ENCODE results near the gene UROD. TPM values are rescaled to one million over a fixed set of nuclear protein-coding genes. Genes with fewer than 3 reads are reported as not detected.
"Not testable (repeated sequence)": the region's sequence is repeated elsewhere in the genome, so short reads cannot be mapped to it uniquely, and the experiment has no call there.

UROD gene
- 100 to 1,000 TPM; 123 to 134 TPM for total RNA-seq

DNA sequence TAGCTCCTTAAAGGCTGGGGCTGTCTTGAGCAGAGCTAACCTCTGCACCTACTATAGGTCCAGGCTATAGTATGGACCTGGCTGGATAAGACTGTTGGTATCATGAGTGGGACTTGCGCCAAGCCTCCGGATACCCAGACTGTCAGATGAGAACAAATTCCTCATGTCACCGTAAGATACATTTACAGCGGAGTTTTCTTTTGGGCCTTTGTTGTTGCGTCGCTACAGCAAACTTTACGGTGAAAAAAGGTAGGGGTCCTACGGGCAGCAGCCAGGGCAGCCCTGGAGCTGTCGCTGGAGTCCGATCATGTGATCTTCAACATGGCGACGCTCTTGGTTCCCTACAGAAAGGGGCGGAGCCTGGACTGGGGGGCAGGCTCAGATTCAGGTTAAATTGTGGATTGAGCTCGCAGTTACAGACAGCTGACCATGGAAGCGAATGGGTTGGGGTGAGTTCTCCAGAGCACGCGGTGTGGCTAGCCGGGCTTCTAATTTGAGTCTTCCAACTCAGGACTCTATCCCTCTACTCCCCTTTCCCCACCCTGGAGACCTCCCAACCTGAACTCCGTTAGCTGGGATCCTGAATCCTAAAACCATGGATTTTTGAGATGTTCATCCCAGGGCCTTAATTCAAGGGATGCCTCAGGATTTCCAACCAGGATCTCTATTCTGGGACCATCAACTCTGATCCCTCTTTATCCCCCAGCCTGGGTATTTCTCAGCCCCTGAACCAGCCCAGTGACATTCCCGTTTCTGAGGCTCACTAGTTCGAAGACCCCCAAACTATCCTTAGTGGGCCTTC lies at the start of gene UROD:
TSS of gene UROD (plus strand) at position 418 of the 802 bp plus-strand sequence. CDS start at position 430, 12 bp downstream.
- Mint-ChIP-seq H3K36me3 (ENCODE audit: low read depth) (peaks cover 6% of the 10 kb centered on the region), H3K4me3 (peak within 1 kb of the TSS; percentile 74), H3K9me3 (ENCODE audit: low read depth) (no peaks in the 10 kb centered on the region), H3K27ac (peak within 1 kb of the TSS; percentile 97), H3K27me3 (no peaks in the 10 kb centered on the region), H3K4me1 (peaks cover 36% of the 10 kb centered on the region)
- ATAC-seq (peak; percentile 80), DNase-seq (peak; percentile 96)
- ChIA-PET POLR2A (interaction anchor here (0.6 to 4.7 kb wide), 15 partner anchors 9 to 572 kb away, joined by 3 to 40 read pairs (median 7); partner anchors contain the start of genes CCDC163, EIF2B3, MMACHC and MUTYH), CTCF (interaction anchor here (0.7 to 12.6 kb wide), 20 partner anchors 8 to 479 kb away, joined by 3 to 255 read pairs (median 4); partner anchors contain the start of genes BTBD19, EIF2B3, MUTYH and PLK3)
- intact Hi-C loops (cut with DNase I, micrococcal nuclease): loop anchor here (1.0 to 5.0 kb wide), 23 partner anchors 25 to 1235 kb away; partner anchors contain the start of genes EIF2B3 (in 2 of the 2), NASP (in 2 of the 2), RNU5D-1 (in 2 of the 2) and TESK2 (in 2 of the 2)

DNA sequence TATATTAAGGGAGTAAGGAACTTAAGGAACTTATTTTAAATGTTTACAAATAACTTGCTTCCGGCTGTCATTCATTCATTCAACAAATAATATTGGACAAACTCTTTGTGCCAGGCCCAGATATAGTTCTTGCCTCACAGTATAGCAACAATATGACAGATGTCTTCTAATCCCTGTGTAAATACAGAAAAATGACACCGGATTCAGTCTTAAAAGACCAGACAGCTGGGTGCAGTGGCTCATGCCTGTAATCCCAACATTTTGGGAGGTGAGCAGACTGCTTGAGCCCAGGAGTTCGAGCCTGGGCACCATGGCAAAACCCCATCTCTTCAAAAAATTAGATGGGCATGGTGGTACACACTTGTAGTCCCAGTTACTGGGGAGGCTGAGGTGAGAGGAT lies 49.3 kb upstream of the UROD start:
- intact Hi-C loops (cut with DNase I, micrococcal nuclease): no loop called here
- ChIA-PET POLR2A (no interaction called here), CTCF (no interaction called here)
- ATAC-seq: no peak
- Mint-ChIP-seq H3K9me3 (ENCODE audit: low read depth) (no peaks in the 10 kb centered on the region), H3K4me3 (no peak overlapping the region), H3K36me3 (ENCODE audit: low read depth) (peaks cover 11% of the 10 kb centered on the region), H3K4me1 (no peaks in the 10 kb centered on the region), H3K27ac (no peak overlapping the region), H3K27me3 (no peaks in the 10 kb centered on the region)
- no peak for DNase-seq

DNA sequence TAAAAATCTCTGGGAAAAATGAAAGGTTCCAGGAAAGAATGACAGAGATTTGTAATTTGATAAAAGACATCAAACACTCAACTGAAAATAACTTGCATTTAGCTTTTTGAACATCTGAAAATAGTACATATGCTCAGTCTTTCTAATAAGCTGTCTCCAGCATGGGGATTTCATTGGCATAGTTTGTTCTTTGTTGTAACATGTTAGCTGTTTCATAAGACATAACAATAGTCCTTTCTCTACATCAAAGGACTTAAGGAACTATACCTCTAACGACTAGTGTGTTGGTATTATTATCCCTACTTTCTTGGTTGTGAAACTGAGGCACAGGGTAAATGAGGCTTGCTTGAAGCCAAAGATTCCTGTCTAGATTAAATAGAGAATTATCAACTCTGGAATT lies 47.7 kb upstream of the UROD start:
- H3K4me1 Mint-ChIP-seq: no peaks in the 10 kb centered on the region
- ATAC-seq (no peak), DNase-seq (no peak)
- no peak overlapping the region for H3K4me3 Mint-ChIP-seq
- H3K36me3 Mint-ChIP-seq (ENCODE audit: low read depth): peaks cover 15% of the 10 kb centered on the region
- H3K9me3 Mint-ChIP-seq (ENCODE audit: low read depth): no peaks in the 10 kb centered on the region
- no peak overlapping the region for H3K27ac Mint-ChIP-seq
- intact Hi-C loops (cut with DNase I, micrococcal nuclease): no loop called here
- ChIA-PET CTCF (interaction anchor here (0.9 to 1.0 kb wide), 2 partner anchors 134 to 339 kb away, joined by 3 read pairs; no protein-coding TSS in a partner anchor), POLR2A (no interaction called here)
- H3K27me3 Mint-ChIP-seq: no peaks in the 10 kb centered on the region

DNA sequence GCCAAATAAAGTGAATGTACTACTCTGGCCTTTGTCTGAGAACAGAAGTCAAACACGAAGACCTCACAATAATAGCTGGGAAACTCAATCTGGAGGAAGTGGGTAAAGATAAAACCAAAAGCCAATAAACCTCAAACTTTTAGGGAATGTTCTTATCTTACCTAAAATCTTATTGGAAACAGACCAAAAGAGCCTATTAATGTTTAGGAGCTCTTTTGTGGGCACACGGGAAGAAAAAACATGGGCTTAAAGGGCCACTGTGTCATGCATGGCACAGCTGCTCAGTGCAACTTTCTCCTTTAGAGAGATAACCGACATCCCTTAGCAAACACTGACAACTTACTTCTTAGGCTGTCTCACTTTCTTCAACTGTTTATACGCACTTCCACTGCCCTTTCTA lies 41.7 kb upstream of the UROD start:
- Mint-ChIP-seq H3K27me3 (no peaks in the 10 kb centered on the region), H3K4me3 (no peak overlapping the region), H3K4me1 (peaks cover 5% of the 10 kb centered on the region), H3K9me3 (ENCODE audit: low read depth) (no peaks in the 10 kb centered on the region), H3K27ac (no peak overlapping the region), H3K36me3 (ENCODE audit: low read depth) (peaks cover 33% of the 10 kb centered on the region)
- ATAC-seq (no peak), DNase-seq (no peak)
- ChIA-PET CTCF (interaction anchor here (1.2 to 1.4 kb wide), 3 partner anchors 9 to 33 kb away, joined by 3 to 4 read pairs (median 4); no protein-coding TSS in a partner anchor), POLR2A (interaction anchor here (0.8 kb wide), 1 partner anchor 33 kb away, joined by 3 read pairs; no protein-coding TSS in a partner anchor)
- intact Hi-C loops (cut with DNase I, micrococcal nuclease): no loop called here

DNA sequence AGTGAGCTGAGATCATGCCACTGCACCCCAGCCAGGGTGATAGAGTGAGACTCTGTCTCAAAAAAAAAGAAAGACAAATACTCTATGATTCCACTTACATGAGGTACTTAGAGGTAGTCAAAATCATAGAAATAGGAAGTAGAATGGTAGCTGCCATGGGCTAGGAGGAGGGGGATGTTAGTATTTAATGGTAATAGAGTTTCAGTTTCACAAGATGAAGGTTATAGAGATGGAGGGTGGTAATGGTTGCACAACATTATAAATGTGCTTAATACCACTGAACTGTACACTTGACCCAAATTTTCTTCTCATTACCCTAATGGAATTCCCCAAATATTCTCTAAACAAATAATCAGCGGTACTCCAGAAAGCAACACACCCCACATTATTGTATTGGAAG lies 38.4 kb upstream of the UROD start:
- intact Hi-C loops (cut with DNase I, micrococcal nuclease): no loop called here
- DNase-seq (no peak), ATAC-seq (no peak)
- peaks cover 5% of the 10 kb centered on the region for H3K4me1 Mint-ChIP-seq
- no peak overlapping the region for H3K4me3 Mint-ChIP-seq
- H3K27ac Mint-ChIP-seq: no peak overlapping the region
- peaks cover 48% of the 10 kb centered on the region for H3K36me3 Mint-ChIP-seq (ENCODE audit: low read depth)
- ChIA-PET POLR2A (interaction anchor here (1.4 kb wide), 1 partner anchor 154 kb away, joined by 5 read pairs; no protein-coding TSS in a partner anchor), CTCF (interaction anchor here (0.6 to 1.3 kb wide), 2 partner anchors 17 to 261 kb away, joined by 3 to 5 read pairs; no protein-coding TSS in a partner anchor)
- H3K9me3 Mint-ChIP-seq (ENCODE audit: low read depth): no peaks in the 10 kb centered on the region
- no peaks in the 10 kb centered on the region for H3K27me3 Mint-ChIP-seq

DNA sequence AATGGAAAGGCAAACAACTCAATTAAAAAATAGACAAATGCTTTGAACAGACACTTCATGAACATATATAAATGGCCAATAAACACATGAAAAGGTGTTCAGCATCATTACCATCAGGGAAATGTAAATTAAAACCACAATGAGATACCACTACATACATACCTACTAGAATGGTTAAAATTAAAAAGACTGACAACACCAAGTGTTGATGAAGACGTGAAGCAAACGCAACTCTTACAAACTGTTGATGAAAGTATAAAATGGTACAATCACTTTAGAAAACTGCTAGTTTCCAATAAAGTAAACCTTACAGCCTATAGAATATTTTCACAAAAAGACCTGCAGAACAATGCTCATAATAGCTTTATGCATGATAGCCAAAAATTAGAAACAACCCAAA lies 35.8 kb upstream of the UROD start:
- no peak for ATAC-seq
- H3K4me3 Mint-ChIP-seq: no peak overlapping the region
- POLR2A ChIA-PET: no interaction called here
- H3K36me3 Mint-ChIP-seq (ENCODE audit: low read depth): peaks cover 50% of the 10 kb centered on the region
- no peaks in the 10 kb centered on the region for H3K27me3 Mint-ChIP-seq
- no peaks in the 10 kb centered on the region for H3K9me3 Mint-ChIP-seq (ENCODE audit: low read depth)
- DNase-seq: no peak
- intact Hi-C loops (cut with DNase I, micrococcal nuclease): no loop called here
- H3K4me1 Mint-ChIP-seq: peaks cover 2% of the 10 kb centered on the region
- peak overlapping the region; percentile 15 for H3K27ac Mint-ChIP-seq
- CTCF ChIA-PET: no interaction called here

DNA sequence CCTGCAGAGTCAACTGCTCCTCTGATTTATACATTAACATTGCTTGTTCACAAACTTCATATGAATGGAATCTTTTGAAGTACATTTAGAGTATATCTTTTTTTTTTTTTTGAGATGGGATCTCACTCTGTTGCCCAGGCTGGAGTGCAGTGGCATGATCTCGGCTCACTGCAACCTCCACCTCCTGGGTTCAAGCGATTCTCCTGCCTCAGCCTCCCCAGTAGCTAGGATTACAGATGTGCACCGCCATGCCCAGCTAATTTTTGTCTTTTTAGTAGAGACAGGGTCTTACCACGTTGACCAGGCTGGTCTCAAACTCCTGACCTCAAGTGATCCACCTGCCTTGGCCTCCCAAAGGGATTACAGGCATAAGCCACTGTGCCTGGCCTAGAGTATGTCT lies 34.7 kb upstream of the UROD start:
- H3K36me3 Mint-ChIP-seq (ENCODE audit: low read depth): peaks cover 44% of the 10 kb centered on the region
- H3K27ac Mint-ChIP-seq; intact Hi-C loops (cut with DNase I, micrococcal nuclease); H3K4me3 Mint-ChIP-seq; DNase-seq; ATAC-seq; POLR2A ChIA-PET; H3K27me3 Mint-ChIP-seq; H3K9me3 Mint-ChIP-seq (ENCODE audit: low read depth); CTCF ChIA-PET; H3K4me1 Mint-ChIP-seq: not testable (repeated sequence)

DNA sequence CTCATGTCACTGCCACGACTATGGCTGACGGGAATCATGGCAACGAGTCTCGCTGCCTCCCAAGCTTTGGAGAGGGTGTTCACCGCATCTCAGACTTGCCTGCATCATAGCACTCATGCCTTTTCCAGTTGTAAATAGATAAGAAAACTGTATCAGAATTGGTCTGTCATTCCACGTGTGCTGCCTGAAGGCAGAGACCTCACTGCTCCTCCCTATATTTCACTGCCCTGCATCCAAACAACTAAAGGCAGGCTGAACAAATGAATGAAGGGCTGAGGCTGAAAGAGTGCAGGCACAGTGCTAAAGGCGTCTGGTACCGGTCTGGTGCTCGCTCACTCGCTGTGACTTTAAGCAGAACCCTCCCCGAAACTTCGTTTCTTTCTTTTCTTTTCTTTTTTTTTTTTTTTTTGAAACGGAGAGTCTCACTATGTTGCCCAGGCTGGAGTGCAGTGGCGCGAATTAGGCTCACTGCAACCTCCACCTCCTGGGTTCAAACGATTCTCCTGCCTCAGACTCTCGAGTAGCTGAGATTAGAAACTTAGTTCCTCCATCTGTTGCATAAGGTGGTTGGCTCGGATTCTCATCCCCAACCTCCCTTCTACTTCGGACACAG lies 26.2 kb upstream of the UROD start:
- Mint-ChIP-seq H3K27ac (peak overlapping the region; percentile 87), H3K4me3 (peak overlapping the region; percentile 96), H3K27me3 (no peaks in the 10 kb centered on the region), H3K36me3 (ENCODE audit: low read depth) (peaks cover 14% of the 10 kb centered on the region), H3K9me3 (ENCODE audit: low read depth) (no peaks in the 10 kb centered on the region), H3K4me1 (peaks cover 22% of the 10 kb centered on the region)
- POLR2A ChIA-PET: interaction anchor here (0.5 to 2.7 kb wide), 14 partner anchors 26 to 536 kb away, joined by 3 to 29 read pairs (median 6); partner anchors contain the start of genes HECTD3, MUTYH, PRDX1 and RNU5D-1
- ATAC-seq (no peak), DNase-seq (no peak)
- intact Hi-C loops (cut with DNase I, micrococcal nuclease): loop anchor here (1.0 to 5.0 kb wide), 18 partner anchors 25 to 1261 kb away; partner anchors contain the start of genes ARMH1 (in 1 of the 2), CCDC163 (in 1 of the 2), HECTD3 (in 1 of the 2) and KIF2C (in 1 of the 2)
- CTCF ChIA-PET: interaction anchor here (0.5 to 1.9 kb wide), 10 partner anchors 27 to 601 kb away, joined by 3 to 8 read pairs (median 3); partner anchors contain the start of genes PLK3, RNU5D-1 and UROD

DNA sequence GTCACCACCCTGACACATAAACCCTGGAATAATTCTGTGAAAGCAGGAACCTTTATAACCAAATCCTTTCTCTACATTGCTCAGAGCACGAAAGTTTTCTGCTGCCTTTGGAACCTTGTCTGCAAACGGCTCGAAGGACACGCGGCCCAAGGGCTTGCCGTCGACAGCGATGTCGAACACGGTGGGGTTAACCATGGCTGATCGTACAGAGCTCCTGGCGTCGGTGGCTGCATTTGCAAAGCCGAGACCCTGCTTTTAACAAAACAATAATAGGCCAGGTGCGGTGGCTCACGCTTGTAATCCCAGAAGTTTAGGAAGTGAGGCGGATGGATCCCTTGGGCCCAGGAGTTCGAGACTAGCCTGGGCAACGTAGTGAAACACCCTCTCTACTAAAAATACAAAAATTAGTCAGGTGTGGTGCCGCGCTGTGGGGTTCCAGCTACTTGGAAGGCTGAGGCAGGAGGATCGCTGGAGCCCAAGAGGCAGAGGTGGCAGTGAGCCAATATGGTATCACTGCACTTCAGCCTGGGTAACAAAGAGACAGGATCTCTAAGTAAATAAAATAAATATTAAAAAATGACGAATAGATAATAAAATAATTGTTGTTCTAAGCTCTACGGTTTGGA lies 23.4 kb upstream of the UROD start:
- H3K4me1 Mint-ChIP-seq: peaks cover 18% of the 10 kb centered on the region
- H3K27ac Mint-ChIP-seq: no peak overlapping the region
- ChIA-PET POLR2A (interaction anchor here (0.6 to 1.0 kb wide), 2 partner anchors 153 to 169 kb away, joined by 4 to 7 read pairs; no protein-coding TSS in a partner anchor), CTCF (interaction anchor here (0.6 to 1.1 kb wide), 4 partner anchors 27 to 322 kb away, joined by 3 read pairs; no protein-coding TSS in a partner anchor)
- H3K4me3 Mint-ChIP-seq: no peak overlapping the region
- intact Hi-C loops (cut with DNase I, micrococcal nuclease): loop anchor here in 1 of 2 experiments (5.0 kb wide), 2 partner anchors 266 to 356 kb away; no protein-coding TSS in a partner anchor
- H3K9me3 Mint-ChIP-seq (ENCODE audit: low read depth): no peaks in the 10 kb centered on the region
- no peak for DNase-seq
- H3K27me3 Mint-ChIP-seq: no peaks in the 10 kb centered on the region
- ATAC-seq: no peak
- peaks cover 12% of the 10 kb centered on the region for H3K36me3 Mint-ChIP-seq (ENCODE audit: low read depth)

DNA sequence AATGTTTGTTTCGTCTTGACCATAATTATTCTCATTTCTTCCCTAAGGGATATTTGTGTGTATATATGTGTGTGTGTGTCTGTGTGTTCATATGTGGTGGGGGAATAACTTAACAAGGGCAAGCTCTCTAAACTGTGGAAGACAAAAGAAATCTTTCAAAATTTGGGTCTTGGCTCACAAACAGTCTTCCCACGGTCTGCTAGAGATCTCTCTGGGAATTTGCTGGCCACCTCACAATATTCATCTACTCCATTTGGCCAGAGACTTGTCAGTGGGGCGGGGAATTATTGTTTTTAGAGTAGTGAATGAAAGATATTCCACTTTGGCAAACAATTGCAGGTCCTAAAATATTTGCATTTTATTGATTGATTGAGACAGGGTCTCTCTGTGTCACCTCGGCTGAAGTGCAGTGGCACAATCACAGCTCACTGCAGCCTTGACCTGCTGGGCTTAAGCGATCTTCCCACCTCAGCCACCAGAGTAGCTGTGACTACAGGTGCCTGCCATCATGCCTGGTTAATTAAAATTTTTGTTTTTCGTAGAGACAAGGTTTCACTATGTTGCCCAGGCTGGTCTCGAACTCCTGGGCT lies 17.6 kb upstream of the UROD start:
- no peak overlapping the region for H3K27ac Mint-ChIP-seq
- ATAC-seq (no peak), DNase-seq (no peak)
- no peaks in the 10 kb centered on the region for H3K27me3 Mint-ChIP-seq
- intact Hi-C loops (cut with DNase I, micrococcal nuclease): no loop called here
- H3K4me3 Mint-ChIP-seq: no peak overlapping the region
- H3K36me3 Mint-ChIP-seq (ENCODE audit: low read depth): no peaks in the 10 kb centered on the region
- ChIA-PET CTCF (interaction anchor here (0.7 kb wide), 1 partner anchor 13 kb away, joined by 3 read pairs; no protein-coding TSS in a partner anchor), POLR2A (no interaction called here)
- no peaks in the 10 kb centered on the region for H3K9me3 Mint-ChIP-seq (ENCODE audit: low read depth)
- no peaks in the 10 kb centered on the region for H3K4me1 Mint-ChIP-seq

Measured in activated CD4-positive, alpha-beta T cell treated with anti-CD3 and anti-CD28 coated beads for 36 hours (primary cell).